ENCODE data around the gene NDUFB6. TPM values are rescaled to one million over a fixed set of nuclear protein-coding genes. Genes with fewer than 3 reads are reported as not detected.
A peak's percentile ranks its signal among the peaks of the same experiment; 100 is the strongest.

Gene NDUFB6
- total RNA-seq, 2 experiments from 2014 or later, result 54.0 to 69.5 TPM

DNA sequence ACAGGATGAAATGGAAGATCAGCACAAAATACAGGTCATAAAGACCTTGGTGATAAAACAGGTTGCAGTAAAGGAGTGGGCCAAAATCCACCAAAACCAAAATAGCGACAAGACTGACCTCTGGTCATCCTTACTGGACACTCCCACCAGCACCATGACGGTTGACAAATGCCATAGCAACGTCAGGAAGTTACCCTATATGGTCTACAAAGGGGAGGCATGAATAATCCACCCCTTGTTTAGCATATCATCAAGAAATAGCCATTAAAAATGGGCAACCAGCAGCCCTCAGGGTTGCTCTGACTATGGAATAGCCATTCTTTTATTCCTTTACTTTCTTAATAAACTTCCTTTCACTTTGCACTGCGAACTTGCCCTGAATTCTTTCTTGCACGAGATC, 6.0 kb upstream of the NDUFB6 start:
- peak overlapping the region; percentile 60; the same call in 1 of the 2 replicates for H2AFZ ChIP-seq (ENCODE audit: low read length)
- H3K79me2 ChIP-seq (ENCODE audit: insufficient read depth, low read depth, low read length), result no peaks in the 10 kb centered on the region
- H3K9me2 ChIP-seq (ENCODE audit: insufficient read depth, low read length), result no peaks in the 10 kb centered on the region
- ChIA-PET CTCF (ENCODE audit: unreplicated experiment) (interaction anchor here (1.7 to 4.0 kb wide), 4 partner anchors 11 to 200 kb away, joined by 7 to 58 read pairs (median 11); partner anchors contain the start of gene ACO1), POLR2A (interaction anchor here (0.6 to 2.4 kb wide), 2 partner anchors 199 to 394 kb away, joined by 5 to 16 read pairs; no protein-coding TSS in a partner anchor)
- H3K4me1 ChIP-seq (ENCODE audit: insufficient read depth, low read length, poor library complexity, severe bottlenecking), result peaks cover 43% of the 10 kb centered on the region
- BruUV-seq (replicated peaks), result no TSS peak
- no peaks in the 10 kb centered on the region for H4K20me1 ChIP-seq (ENCODE audit: insufficient read depth, low read length)
- no peak overlapping the region for H3K4me3 ChIP-seq (ENCODE audit: low read depth, low read length, poor library complexity, severe bottlenecking)
- no peak overlapping the region for H3K27ac ChIP-seq (ENCODE audit: low read depth, low read length, poor library complexity, severe bottlenecking)
- TF ChIP-seq CTCF (conservative IDR thresholded peaks at IDR 0.05; ENCODE audit: low read length) (no peak), EZH2phosphoT487 (IDR thresholded peaks at IDR 0.05; ENCODE audit: borderline replicate concordance, low read depth, low read length) (no peak)
- no peaks in the 10 kb centered on the region for H3K9me3 ChIP-seq (ENCODE audit: low read length)
- intact Hi-C loops (cut with micrococcal nuclease; ENCODE audit: unreplicated experiment), result loop anchor here (1.0 kb wide), 1 partner anchor 200 kb away; no protein-coding TSS in a partner anchor
- no peak for DNase-seq (ENCODE audit: low spot score)
- H3K36me3 ChIP-seq (ENCODE audit: insufficient read depth, low read length), result no peaks in the 10 kb centered on the region
- no peak overlapping the region for H3K4me2 ChIP-seq (ENCODE audit: low read length)

- no peaks in the 10 kb centered on the region for H3K9me2 ChIP-seq (ENCODE audit: insufficient read depth, low read length)
- peak overlapping the region; percentile 86 for H2AFZ ChIP-seq (ENCODE audit: low read length)
- no peak overlapping the region for H3K4me3 ChIP-seq (ENCODE audit: low read depth, low read length, poor library complexity, severe bottlenecking)
- peaks cover 4% of the 10 kb centered on the region; the same call in 1 of the 2 replicates for H3K79me2 ChIP-seq (ENCODE audit: insufficient read depth, low read depth, low read length)
- H3K27ac ChIP-seq (ENCODE audit: low read depth, low read length, poor library complexity, severe bottlenecking), result no peak overlapping the region
- ChIA-PET POLR2A (interaction anchor here (0.7 kb wide), 1 partner anchor 43 kb away, joined by 3 read pairs; no protein-coding TSS in a partner anchor), CTCF (ENCODE audit: unreplicated experiment) (no interaction called here)
- DNase-seq (ENCODE audit: low spot score), result no peak
- no peaks in the 10 kb centered on the region for H3K9me3 ChIP-seq (ENCODE audit: low read length)
- intact Hi-C loops (cut with micrococcal nuclease; ENCODE audit: unreplicated experiment), result no loop called here
- H4K20me1 ChIP-seq (ENCODE audit: insufficient read depth, low read length), result no peaks in the 10 kb centered on the region
- BruUV-seq (replicated peaks), result no TSS peak
- peak overlapping the region; percentile 30 for H3K4me2 ChIP-seq (ENCODE audit: low read length)
- peaks cover 49% of the 10 kb centered on the region for H3K4me1 ChIP-seq (ENCODE audit: insufficient read depth, low read length, poor library complexity, severe bottlenecking)
- H3K36me3 ChIP-seq (ENCODE audit: insufficient read depth, low read length), result no peaks in the 10 kb centered on the region
- TF ChIP-seq CTCF (conservative IDR thresholded peaks at IDR 0.05; ENCODE audit: low read length), result no peak
- TF ChIP-seq EZH2phosphoT487 (IDR thresholded peaks at IDR 0.05; ENCODE audit: borderline replicate concordance, low read depth, low read length), result no peak
Measured at GRCh38 chr9:32577316-32577715, 4.4 kb upstream of the NDUFB6 start.

DNA sequence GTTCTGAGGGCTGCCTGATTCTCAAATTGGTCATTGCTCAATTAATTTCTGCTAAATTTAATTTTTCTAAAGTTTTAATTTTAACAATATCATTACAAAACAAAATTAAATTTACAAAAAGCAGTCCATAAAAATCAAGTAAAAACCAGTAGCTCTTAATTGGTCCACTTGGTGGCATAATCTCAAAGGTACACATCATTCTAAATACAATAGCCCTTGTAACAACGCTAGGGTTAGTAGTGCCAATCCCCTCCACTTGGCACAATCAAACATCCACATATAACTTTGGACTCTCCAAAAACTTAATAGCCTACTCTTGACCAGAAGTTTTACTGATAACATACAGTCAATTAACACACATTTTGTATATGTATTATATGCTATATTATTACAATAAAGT, 1.9 kb upstream of the NDUFB6 start:
- Histone ChIP-seq H3K79me2 (ENCODE audit: insufficient read depth, low read depth, low read length) (peaks cover 29% of the 10 kb centered on the region), H3K4me3 (ENCODE audit: low read depth, low read length, poor library complexity, severe bottlenecking) (no peak overlapping the region), H3K4me1 (ENCODE audit: insufficient read depth, low read length, poor library complexity, severe bottlenecking) (peaks cover 43% of the 10 kb centered on the region), H3K9me2 (ENCODE audit: insufficient read depth, low read length) (no peaks in the 10 kb centered on the region), H3K27ac (ENCODE audit: low read depth, low read length, poor library complexity, severe bottlenecking) (no peak overlapping the region), H3K4me2 (ENCODE audit: low read length) (no peak overlapping the region), H3K36me3 (ENCODE audit: insufficient read depth, low read length) (peaks cover 5% of the 10 kb centered on the region), H4K20me1 (ENCODE audit: insufficient read depth, low read length) (0 out of 2 replicates have a peak, but pooled peaks cover 8% of the 10 kb centered on the region), H2AFZ (ENCODE audit: low read length) (no peak overlapping the region), H3K9me3 (ENCODE audit: low read length) (no peaks in the 10 kb centered on the region)
- ChIA-PET CTCF (ENCODE audit: unreplicated experiment) (interaction anchor here (2.1 kb wide), 1 partner anchor 196 kb away, joined by 10 read pairs; no protein-coding TSS in a partner anchor), POLR2A (interaction anchor here (0.6 to 3.5 kb wide), 7 partner anchors 25 to 386 kb away, joined by 3 to 19 read pairs (median 3); no protein-coding TSS in a partner anchor)
- BruUV-seq (replicated peaks), result no TSS peak
- intact Hi-C loops (cut with micrococcal nuclease; ENCODE audit: unreplicated experiment), result loop anchor here (5.0 kb wide), 1 partner anchor 43 kb away; no protein-coding TSS in a partner anchor
- peak; percentile 26 for DNase-seq (ENCODE audit: low spot score)
- TF ChIP-seq EZH2phosphoT487 (IDR thresholded peaks at IDR 0.05; ENCODE audit: borderline replicate concordance, low read depth, low read length) (no peak), CTCF (conservative IDR thresholded peaks at IDR 0.05; ENCODE audit: low read length) (peak; percentile 42; the same call in 1 of the 2 replicates)

All from OCI-LY7 (cell line).